Parathyroid adenoma (tissue), 2 donors: ENCODE data around the gene LRCOL1.

Experiments used
- H2AFZ ChIP-seq: fragments of 300-600 bp; sonication (generic); one replicate; pipeline ENCODE4 v1.7.0; 2017; ENCODE audit warnings: antibody characterized with exemption, mild to moderate bottlenecking
- H3K27ac ChIP-seq: fragments of 300-600 bp; sonication (generic); one replicate; pipeline ENCODE4 v1.7.0; 2017
- H3K27me3 ChIP-seq: fragments of 300-600 bp; sonication (generic); one replicate; pipeline ENCODE4 v1.7.0; 2017; ENCODE audit warnings: low read length; ENCODE audit not compliant: control insufficient read depth, insufficient read depth
- H3K36me3 ChIP-seq: fragments of 300-600 bp; sonication (generic); one replicate; pipeline ENCODE4 v1.7.0; 2017; ENCODE audit warnings: low read length; ENCODE audit not compliant: control insufficient read depth, insufficient read depth
- H3K4me1 ChIP-seq: fragments of 300-600 bp; sonication (generic); one replicate; pipeline ENCODE4 v1.7.0; 2017; ENCODE audit warnings: control low read depth
- H3K4me2 ChIP-seq: fragments of 300-600 bp; sonication (generic); one replicate; pipeline ENCODE4 v1.7.0; 2017; ENCODE audit warnings: low read length
- H3K4me3 ChIP-seq: fragments of 300-600 bp; sonication (generic); one replicate; pipeline ENCODE4 v1.7.0; 2017; ENCODE audit warnings: low read depth, low read length
- H3K79me2 ChIP-seq: fragments of 300-600 bp; sonication (generic); one replicate; pipeline ENCODE4 v1.7.0; 2017; ENCODE audit warnings: control low read depth
- H3K9ac ChIP-seq: fragments of 300-600 bp; sonication (generic); one replicate; pipeline ENCODE4 v1.7.0; 2017; ENCODE audit warnings: mild to moderate bottlenecking
- H3K9me3 ChIP-seq: fragments of 300-600 bp; sonication (generic); one replicate; pipeline ENCODE4 v1.7.0; 2017; ENCODE audit warnings: low read length; ENCODE audit not compliant: control insufficient read depth
- TF ChIP-seq, protein P1 (sequence below): fragments of 300-600 bp; sonication (generic); IDR thresholded peaks from one replicate; pipeline ENCODE4 v1.7.0; 2017; ENCODE audit warnings: antibody characterized with exemption, mild to moderate bottlenecking
- donor health status: primary hyperparathyroidism.

The LRCOL1 gene

GRCh38 chr12:132610051-132610759 is at the start of gene LRCOL1:
LRCOL1 (minus strand) TSS chr12:132610582; CDS start chr12:132606251, 4,331 bp downstream.
- H3K4me1 ChIP-seq: no peaks in the 10 kb centered on the region

GRCh38 chr12:132660052-132660451 is 49.7 kb upstream of the LRCOL1 start:
- no peaks in the 10 kb centered on the region for H3K36me3 ChIP-seq
- no peaks in the 10 kb centered on the region for H3K9me3 ChIP-seq
- H3K4me3 ChIP-seq: no peak overlapping the region
- no peak overlapping the region for H2AFZ ChIP-seq
- no peak overlapping the region for H3K4me2 ChIP-seq
- TF ChIP-seq, protein P1, sequence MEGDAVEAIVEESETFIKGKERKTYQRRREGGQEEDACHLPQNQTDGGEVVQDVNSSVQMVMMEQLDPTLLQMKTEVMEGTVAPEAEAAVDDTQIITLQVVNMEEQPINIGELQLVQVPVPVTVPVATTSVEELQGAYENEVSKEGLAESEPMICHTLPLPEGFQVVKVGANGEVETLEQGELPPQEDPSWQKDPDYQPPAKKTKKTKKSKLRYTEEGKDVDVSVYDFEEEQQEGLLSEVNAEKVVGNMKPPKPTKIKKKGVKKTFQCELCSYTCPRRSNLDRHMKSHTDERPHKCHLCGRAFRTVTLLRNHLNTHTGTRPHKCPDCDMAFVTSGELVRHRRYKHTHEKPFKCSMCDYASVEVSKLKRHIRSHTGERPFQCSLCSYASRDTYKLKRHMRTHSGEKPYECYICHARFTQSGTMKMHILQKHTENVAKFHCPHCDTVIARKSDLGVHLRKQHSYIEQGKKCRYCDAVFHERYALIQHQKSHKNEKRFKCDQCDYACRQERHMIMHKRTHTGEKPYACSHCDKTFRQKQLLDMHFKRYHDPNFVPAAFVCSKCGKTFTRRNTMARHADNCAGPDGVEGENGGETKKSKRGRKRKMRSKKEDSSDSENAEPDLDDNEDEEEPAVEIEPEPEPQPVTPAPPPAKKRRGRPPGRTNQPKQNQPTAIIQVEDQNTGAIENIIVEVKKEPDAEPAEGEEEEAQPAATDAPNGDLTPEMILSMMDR: no peak
- H3K79me2 ChIP-seq: no peaks in the 10 kb centered on the region
- peaks cover 5% of the 10 kb centered on the region for H3K4me1 ChIP-seq
- no peak overlapping the region for H3K27ac ChIP-seq
- no peaks in the 10 kb centered on the region for H3K27me3 ChIP-seq
- no peak overlapping the region for H3K9ac ChIP-seq

More at GRCh38 chr12:132610051-132610759, at the start of gene LRCOL1:
- H3K27ac ChIP-seq: no peak within 1 kb of the TSS
- TF ChIP-seq, protein P1: no peak
- H3K9ac ChIP-seq: no peak within 1 kb of the TSS
- H3K36me3 ChIP-seq: no peaks in the 10 kb centered on the region
- no peaks in the 10 kb centered on the region for H3K9me3 ChIP-seq
- no peak within 1 kb of the TSS for H3K4me3 ChIP-seq
- H2AFZ ChIP-seq: peak within 1 kb of the TSS; percentile 27
- H3K4me2 ChIP-seq: peak within 1 kb of the TSS; percentile 45
- H3K27me3 ChIP-seq: no peaks in the 10 kb centered on the region
- H3K79me2 ChIP-seq: no peaks in the 10 kb centered on the region

DNA sequence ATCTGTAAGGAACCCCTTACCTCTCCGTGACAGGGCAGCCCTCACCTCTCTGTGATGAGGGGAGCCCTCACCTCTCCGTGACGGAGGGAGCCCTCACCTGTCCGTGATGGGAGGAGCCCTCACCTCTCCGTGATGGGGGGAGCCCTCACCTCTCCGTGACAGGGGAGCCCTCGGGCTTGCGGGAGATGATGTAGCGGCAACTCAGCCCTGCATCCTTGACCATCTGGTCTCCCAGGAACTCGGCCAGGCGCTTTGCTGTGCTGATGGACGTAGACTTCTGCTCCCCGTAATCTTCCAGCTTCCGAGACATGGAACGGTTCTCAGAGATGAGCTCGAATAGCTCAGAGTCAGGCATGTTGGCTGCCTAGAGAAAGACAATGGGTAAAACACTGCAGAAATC is 48.8 kb upstream of the LRCOL1 start:
- Histone ChIP-seq H3K79me2 (no peaks in the 10 kb centered on the region), H3K9me3 (no peaks in the 10 kb centered on the region), H2AFZ (no peak overlapping the region), H3K27ac (no peak overlapping the region), H3K27me3 (no peaks in the 10 kb centered on the region), H3K36me3 (no peaks in the 10 kb centered on the region), H3K4me1 (peaks cover 5% of the 10 kb centered on the region), H3K4me2 (no peak overlapping the region), H3K9ac (no peak overlapping the region), H3K4me3 (no peak overlapping the region)
- TF ChIP-seq, protein P1: no peak

- Histone ChIP-seq H3K9me3 (no peaks in the 10 kb centered on the region), H3K79me2 (no peaks in the 10 kb centered on the region), H2AFZ (no peak overlapping the region), H3K4me2 (no peak overlapping the region), H3K27me3 (no peaks in the 10 kb centered on the region), H3K36me3 (no peaks in the 10 kb centered on the region), H3K9ac (no peak overlapping the region), H3K4me1 (peaks cover 5% of the 10 kb centered on the region), H3K4me3 (no peak overlapping the region), H3K27ac (no peak overlapping the region)
- TF ChIP-seq, protein P1: no peak
These were observed 47.9 kb upstream of the LRCOL1 start for GRCh38 chr12:132658149-132658894.
